ENCODE data around the gene ANKRD33. TPM values are rescaled to one million over a fixed set of nuclear protein-coding genes. Genes with fewer than 3 reads are reported as not detected.
A peak's percentile ranks its signal among the peaks of the same experiment; 100 is the strongest.

ANKRD33 gene
- total RNA-seq, 5 donors from 2014 or later (not counting 1 experiment from before 2014, with no cell fraction given), result not detected

DNA sequence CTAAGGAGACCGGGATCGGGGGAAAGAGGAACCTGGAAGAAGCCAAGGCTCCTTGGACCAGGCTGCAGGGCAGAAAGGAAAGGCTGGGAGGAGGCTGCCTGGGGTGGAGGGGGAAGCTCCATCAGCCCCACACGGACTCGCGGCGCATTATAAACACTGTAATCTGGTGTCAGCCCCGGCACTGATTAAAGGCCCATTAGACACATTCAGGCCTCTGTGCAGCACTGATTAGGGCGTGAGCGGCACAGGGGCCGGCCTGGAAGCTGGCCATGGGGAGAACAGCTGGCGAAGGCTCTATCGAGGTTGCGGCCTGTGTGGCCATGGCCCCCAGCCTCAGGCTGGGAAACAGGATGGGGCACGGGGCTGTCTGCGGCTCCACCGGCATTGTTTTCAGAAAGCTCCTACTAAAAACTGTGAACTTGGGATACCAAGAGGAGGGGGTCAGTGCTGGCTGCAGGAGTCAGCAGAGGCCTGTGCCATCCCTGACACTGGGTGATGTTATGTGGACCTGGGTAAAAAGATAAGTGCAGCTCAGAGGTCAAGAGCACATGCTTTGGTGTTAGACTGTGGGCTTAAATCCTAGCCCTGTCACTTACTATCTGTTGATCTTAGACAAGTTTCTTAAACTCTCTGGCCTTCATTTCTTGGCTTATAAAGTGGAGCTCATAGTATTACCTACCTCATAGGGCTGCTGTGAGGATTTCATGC is 30.0 kb downstream of the ANKRD33 start:
- peaks cover under 1 to 2% of the 10 kb centered on the region in 2 donors for H3K27me3 Mint-ChIP-seq
- Histone ChIP-seq H3K36me3 (ENCODE audit: control insufficient read depth in 2 of 2, extremely low read depth in 1 of 2, insufficient read depth in 1 of 2, low read length in 1 of 2) (no peaks in the 10 kb centered on the region), H3K27ac (ENCODE audit: low read length) (no peak overlapping the region), H3K4me3 (ENCODE audit: control insufficient read depth in 1 of 2, extremely low read depth in 1 of 2, low read length in 1 of 2) (no peak overlapping the region), H3K4me1 (ENCODE audit: control insufficient read depth in 1 of 2, extremely low read depth in 1 of 2, insufficient read depth in 2 of 2, low read length in 2 of 2) (peaks cover 0 to under 1% of the 10 kb centered on the region in 2 experiments), H3K27me3 (replicated peaks in 1 of 2; ENCODE audit: control insufficient read depth in 2 of 2, extremely low read depth in 1 of 2, insufficient read depth in 2 of 2, low read length in 1 of 2) (peaks cover 0 to 15% of the 10 kb centered on the region in 2 experiments), H3K9me3 (no peaks in the 10 kb centered on the region)
- ATAC-seq (replicated peaks in 1 of 4), result no peak
- ChIA-PET CTCF (no interaction called here), POLR2A (no interaction called here)
- no peak for DNase-seq
- no peak overlapping the region for H3K27ac Mint-ChIP-seq
- H3K36me3 Mint-ChIP-seq, result no peaks in the 10 kb centered on the region
- peaks cover 0 to 3% (median 0%) of the 10 kb centered on the region in 3 donors for H3K4me1 Mint-ChIP-seq
- WGBS (ENCODE audit: insufficient coverage), result 91% methylated on average over 14 of the region's 16 CpGs
- H3K4me3 Mint-ChIP-seq, result no peak overlapping the region
- H3K9me3 Mint-ChIP-seq, result no peaks in the 10 kb centered on the region

GRCh38 chr12:51920046-51920445 is 32.1 kb downstream of the ANKRD33 start:
- whole genome bisulfite sequencing (ENCODE audit: insufficient coverage), result no CpG with 5 or more reads among the region's 2 CpGs
- Mint-ChIP-seq H3K4me1 (peaks cover 5 to 11% (median 8%) of the 10 kb centered on the region in 3 donors), H3K27ac (no peak overlapping the region), H3K9me3 (no peaks in the 10 kb centered on the region), H3K4me3 (no peak overlapping the region), H3K27me3 (peaks cover 0 to 2% of the 10 kb centered on the region in 2 donors), H3K36me3 (no peaks in the 10 kb centered on the region)
- Histone ChIP-seq H3K27ac (ENCODE audit: low read length) (no peak overlapping the region), H3K4me3 (ENCODE audit: control insufficient read depth in 1 of 2, extremely low read depth in 1 of 2, low read length in 1 of 2) (no peak overlapping the region), H3K27me3 (replicated peaks in 1 of 2; ENCODE audit: control insufficient read depth in 2 of 2, extremely low read depth in 1 of 2, insufficient read depth in 2 of 2, low read length in 1 of 2) (peaks cover 0 to 25% of the 10 kb centered on the region in 2 experiments), H3K36me3 (ENCODE audit: control insufficient read depth in 2 of 2, extremely low read depth in 1 of 2, insufficient read depth in 1 of 2, low read length in 1 of 2) (no peaks in the 10 kb centered on the region), H3K9me3 (no peaks in the 10 kb centered on the region), H3K4me1 (ENCODE audit: control insufficient read depth in 1 of 2, extremely low read depth in 1 of 2, insufficient read depth in 2 of 2, low read length in 2 of 2) (peaks cover 0 to 10% of the 10 kb centered on the region in 2 experiments)
- CTCF ChIA-PET, result no interaction called here
- ATAC-seq (replicated peaks in 1 of 4), result no peak
- DNase-seq, result no peak
- POLR2A ChIA-PET, result no interaction called here

DNA sequence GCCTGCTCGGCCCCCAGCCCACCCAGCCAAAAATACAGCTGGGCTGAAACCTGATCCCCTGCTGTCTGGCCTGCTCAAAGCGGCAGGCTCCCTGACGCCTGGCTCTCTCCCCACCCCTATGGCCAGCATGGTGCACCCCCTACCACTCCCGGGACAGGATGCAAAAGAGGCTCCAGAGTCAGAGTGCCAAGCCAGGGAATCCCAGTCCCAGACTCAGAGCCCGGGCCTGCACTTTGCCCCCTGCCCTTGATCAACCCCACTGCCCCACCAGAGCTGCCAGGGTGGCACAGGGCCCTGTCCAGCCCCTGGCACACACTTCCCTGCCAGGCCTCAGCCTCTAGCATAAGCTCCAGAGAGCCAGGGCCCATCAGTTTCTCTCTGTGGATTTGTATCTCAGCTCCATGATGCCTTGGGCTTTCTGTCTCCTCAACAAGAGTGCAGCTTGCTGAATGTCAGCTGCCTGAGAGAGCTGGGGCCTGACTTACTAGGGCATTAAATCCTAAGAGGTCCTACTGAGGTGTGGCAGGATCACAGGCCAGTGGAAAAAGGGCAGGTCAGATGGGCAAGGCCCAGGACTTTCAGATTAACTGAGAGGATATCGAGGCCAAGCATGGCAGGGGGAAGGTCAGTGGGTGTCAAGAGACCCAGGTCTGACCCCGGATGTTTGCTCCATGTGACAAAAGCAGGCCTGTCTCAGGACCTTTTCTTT is 33.3 kb downstream of the ANKRD33 start:
- Histone ChIP-seq H3K4me1 (ENCODE audit: control insufficient read depth in 1 of 2, extremely low read depth in 1 of 2, insufficient read depth in 2 of 2, low read length in 2 of 2) (peaks cover 0 to 10% of the 10 kb centered on the region in 2 experiments), H3K27me3 (replicated peaks in 1 of 2; ENCODE audit: control insufficient read depth in 2 of 2, extremely low read depth in 1 of 2, insufficient read depth in 2 of 2, low read length in 1 of 2) (peaks cover 0 to 18% of the 10 kb centered on the region in 2 experiments), H3K36me3 (ENCODE audit: control insufficient read depth in 2 of 2, extremely low read depth in 1 of 2, insufficient read depth in 1 of 2, low read length in 1 of 2) (no peaks in the 10 kb centered on the region), H3K27ac (ENCODE audit: low read length) (no peak overlapping the region), H3K4me3 (ENCODE audit: control insufficient read depth in 1 of 2, extremely low read depth in 1 of 2, low read length in 1 of 2) (no peak overlapping the region), H3K9me3 (no peaks in the 10 kb centered on the region)
- peaks cover 5 to 13% (median 8%) of the 10 kb centered on the region in 3 donors for H3K4me1 Mint-ChIP-seq
- ChIA-PET POLR2A (no interaction called here), CTCF (interaction anchor here (0.7 to 1.7 kb wide), 2 partner anchors 10 to 1757 kb away, joined by 3 to 5 read pairs; no protein-coding TSS in a partner anchor)
- peaks cover 0 to 2% of the 10 kb centered on the region in 2 donors for H3K27me3 Mint-ChIP-seq
- no peaks in the 10 kb centered on the region for H3K36me3 Mint-ChIP-seq
- no peak overlapping the region for H3K27ac Mint-ChIP-seq
- 86% methylated on average over 5 of the region's 7 CpGs for WGBS (ENCODE audit: insufficient coverage)
- ATAC-seq (replicated peaks in 1 of 4) (no peak), DNase-seq (no peak)
- no peaks in the 10 kb centered on the region for H3K9me3 Mint-ChIP-seq
- H3K4me3 Mint-ChIP-seq, result no peak overlapping the region

DNA sequence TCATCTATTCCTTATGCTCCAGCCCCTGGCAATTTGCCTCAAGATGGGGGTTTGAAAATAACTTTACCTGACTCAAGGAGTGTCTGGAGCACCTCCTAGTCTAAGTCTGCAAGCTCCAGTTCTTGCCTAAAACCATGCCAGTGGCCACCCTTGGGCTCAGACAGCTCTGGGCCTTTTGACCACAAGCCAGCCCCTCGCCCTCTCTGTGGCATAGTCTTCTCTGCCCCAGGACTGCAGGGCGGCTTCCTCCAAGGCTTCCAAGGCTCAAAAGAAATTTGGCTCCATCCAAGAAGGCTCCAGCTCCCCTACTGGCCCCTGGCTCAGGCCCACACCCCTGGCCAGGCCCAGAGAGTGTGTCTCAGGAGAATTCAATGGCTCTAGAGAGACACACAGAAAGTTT is 34.2 kb downstream of the ANKRD33 start:
- Mint-ChIP-seq H3K27ac (no peak overlapping the region), H3K4me3 (no peak overlapping the region), H3K9me3 (no peaks in the 10 kb centered on the region), H3K36me3 (no peaks in the 10 kb centered on the region), H3K4me1 (peaks cover 6 to 14% (median 8%) of the 10 kb centered on the region in 3 donors), H3K27me3 (peaks cover 0 to under 1% of the 10 kb centered on the region in 2 donors)
- WGBS (ENCODE audit: insufficient coverage), result 78% methylated on average over 1 of the region's 2 CpGs
- ChIA-PET CTCF (interaction anchor here (0.6 to 1.7 kb wide), 3 partner anchors 9 to 1756 kb away, joined by 3 to 6 read pairs (median 5); no protein-coding TSS in a partner anchor), POLR2A (interaction anchor here in 1 of 2 donors (0.6 kb wide), 1 partner anchor 62 kb away, joined by 3 read pairs; no protein-coding TSS in a partner anchor)
- H3K36me3 ChIP-seq (ENCODE audit: control insufficient read depth in 2 of 2, extremely low read depth in 1 of 2, insufficient read depth in 1 of 2, low read length in 1 of 2), result no peaks in the 10 kb centered on the region
- no peak overlapping the region for H3K27ac ChIP-seq (ENCODE audit: low read length)
- no peak overlapping the region for H3K4me3 ChIP-seq (ENCODE audit: control insufficient read depth in 1 of 2, extremely low read depth in 1 of 2, low read length in 1 of 2)
- ATAC-seq (replicated peaks in 1 of 4) (no peak), DNase-seq (no peak)
- peaks cover 0 to 10% of the 10 kb centered on the region in 2 experiments for H3K4me1 ChIP-seq (ENCODE audit: control insufficient read depth in 1 of 2, extremely low read depth in 1 of 2, insufficient read depth in 2 of 2, low read length in 2 of 2)
- H3K27me3 ChIP-seq (replicated peaks in 1 of 2; ENCODE audit: control insufficient read depth in 2 of 2, extremely low read depth in 1 of 2, insufficient read depth in 2 of 2, low read length in 1 of 2), result peaks cover 0 to 17% of the 10 kb centered on the region in 2 experiments
- H3K9me3 ChIP-seq, result no peaks in the 10 kb centered on the region

- Histone ChIP-seq H3K9me3 (no peaks in the 10 kb centered on the region), H3K4me1 (ENCODE audit: control insufficient read depth in 1 of 2, extremely low read depth in 1 of 2, insufficient read depth in 2 of 2, low read length in 2 of 2) (peaks cover 0 to 10% of the 10 kb centered on the region in 2 experiments), H3K36me3 (ENCODE audit: control insufficient read depth in 2 of 2, extremely low read depth in 1 of 2, insufficient read depth in 1 of 2, low read length in 1 of 2) (no peaks in the 10 kb centered on the region), H3K4me3 (ENCODE audit: control insufficient read depth in 1 of 2, extremely low read depth in 1 of 2, low read length in 1 of 2) (no peak overlapping the region), H3K27ac (ENCODE audit: low read length) (no peak overlapping the region), H3K27me3 (replicated peaks in 1 of 2; ENCODE audit: control insufficient read depth in 2 of 2, extremely low read depth in 1 of 2, insufficient read depth in 2 of 2, low read length in 1 of 2) (peaks cover 0 to 17% of the 10 kb centered on the region in 2 experiments)
- WGBS (ENCODE audit: insufficient coverage), result 75% methylated on average over 13 of the region's 16 CpGs
- no peaks in the 10 kb centered on the region for H3K36me3 Mint-ChIP-seq
- peak in 1 of 35 experiments; percentile 18 for DNase-seq
- no peak for ATAC-seq (replicated peaks in 1 of 4)
- H3K27me3 Mint-ChIP-seq, result no peaks in the 10 kb centered on the region
- no peaks in the 10 kb centered on the region for H3K9me3 Mint-ChIP-seq
- no peak overlapping the region for H3K27ac Mint-ChIP-seq
- POLR2A ChIA-PET, result no interaction called here
- H3K4me3 Mint-ChIP-seq, result peak overlapping the region in 1 of 3 donors; percentile 37
- H3K4me1 Mint-ChIP-seq, result peaks cover 6 to 14% (median 8%) of the 10 kb centered on the region in 3 donors
- CTCF ChIA-PET, result interaction anchor here (0.5 to 1.7 kb wide), 6 partner anchors 8 to 62 kb away, joined by 3 to 6 read pairs (median 5); no protein-coding TSS in a partner anchor
Observed at GRCh38 chr12:51922762-51923505, 35.0 kb downstream of the ANKRD33 start.
